Endothelial cell of umbilical vein (primary cell): ENCODE measurements around the gene ATP8B3. TPM values are rescaled to one million over a fixed set of nuclear protein-coding genes. Genes with fewer than 3 reads are reported as not detected.
"Not testable (repeated sequence)": the region's sequence is repeated elsewhere in the genome, so short reads cannot be mapped to it uniquely, and the experiment has no call there.

ENCODE experiments used
- BruUV-seq: library from RNA; stranded (reverse); fragments of 400-500 nt; replicated peaks from 2 replicates; lab custom pipeline; 2021; lab: Mats Ljungman, UMichigan
- CTCF ChIA-PET: fragments of 300-600, 350-600 bp; sonication (Branson Sonifier 250); formaldehyde crosslinking; loops from one replicate; lab custom pipeline; 2021; ENCODE audit warnings: antibody characterized with exemption, inconsistent platforms; lab: Charles Lee
- POLR2A ChIA-PET: fragments of 300-600, 350-600 bp; sonication (Branson Sonifier 250); formaldehyde crosslinking; loops from one replicate; lab custom pipeline; 2021; ENCODE audit warnings: antibody characterized with exemption, inconsistent platforms; lab: Charles Lee
- DNase-seq: peaks from one replicate; pipeline ENCODE4 v3.0.0-alpha.2; 2011; ENCODE audit warnings: low read depth, low spot score
- FAIRE-seq: peaks from 2 replicates; lab custom pipeline; 2011; peaks lifted over from hg19 to GRCh38; lab: Jason Lieb, UNC
- H2AFZ ChIP-seq: 2 replicates; pipeline ENCODE4 v1.6.0; 2012; ENCODE audit warnings: low read depth, low read length, control low read depth, inconsistent platforms
- H3K27ac ChIP-seq: 2 replicates; pipeline ENCODE4 v1.5.1; 2011; ENCODE audit warnings: low read depth, mild to moderate bottlenecking, control low read depth, low read length, moderate library complexity; ENCODE audit not compliant: insufficient read depth
- H3K27me3 ChIP-seq, 2 experiments: 2 replicates each; pipeline versions ENCODE4 v1.6.0 to v1.6.1; 2011; ENCODE audit warnings: low read length in 2 of 2, mixed read lengths in 1 of 2; ENCODE audit not compliant: control insufficient read depth in 2 of 2, insufficient read depth in 2 of 2
- H3K36me3 ChIP-seq, 2 experiments: 2 replicates in 1 of 2; 3 replicates in 1 of 2; pipeline ENCODE4 v1.5.1; 2011; ENCODE audit warnings: low read length in 2 of 2, mild to moderate bottlenecking in 1 of 2, moderate library complexity in 1 of 2; ENCODE audit not compliant: control insufficient read depth in 2 of 2, insufficient read depth in 2 of 2; ENCODE audit errors: extremely low read depth in 1 of 2
- H3K4me1 ChIP-seq: 3 replicates; pipeline ENCODE4 v1.5.1; 2011; ENCODE audit warnings: mild to moderate bottlenecking, low read length; ENCODE audit not compliant: control insufficient read depth, insufficient read depth; ENCODE audit errors: extremely low read depth
- H3K4me2 ChIP-seq: 2 replicates; pipeline ENCODE4 v1.6.1; 2011; ENCODE audit warnings: low read length, control low read depth, mixed read lengths; ENCODE audit not compliant: insufficient read depth
- H3K4me3 ChIP-seq, 3 experiments: fragments of 200-600 bp in 1 of 3; sonication (generic), shearing (Covaris generic) in 1 of 3; replicated peaks in 1 of 3; 2 replicates each; pipeline ENCODE4 v1.5.1; 2011 to 2016; ENCODE audit warnings: control low read depth in 3 of 3, low read length in 3 of 3, mild to moderate bottlenecking in 2 of 3, inconsistent platforms in 1 of 3, low read depth in 1 of 3, moderate library complexity in 1 of 3; ENCODE audit not compliant: insufficient read depth in 1 of 3
- H3K79me2 ChIP-seq: 2 replicates; pipeline ENCODE4 v1.6.0; 2012; ENCODE audit warnings: low read length, inconsistent platforms; ENCODE audit not compliant: control insufficient read depth, insufficient read depth
- H3K9ac ChIP-seq: replicated peaks from 2 replicates; pipeline ENCODE3; 2011; ENCODE audit warnings: low read length, control low read depth; ENCODE audit not compliant: insufficient read depth; ENCODE audit errors: extremely low read depth
- H3K9me1 ChIP-seq: replicated peaks from 3 replicates; pipeline ENCODE4 v1.6.0; 2011; ENCODE audit warnings: mild to moderate bottlenecking, low read length; ENCODE audit not compliant: control insufficient read depth, insufficient read depth; ENCODE audit errors: extremely low read depth
- H3K9me3 ChIP-seq: replicated peaks from 2 replicates; pipeline ENCODE4 v1.5.1; 2012; ENCODE audit warnings: low read length, inconsistent platforms; ENCODE audit not compliant: control insufficient read depth, insufficient read depth
- H4K20me1 ChIP-seq: replicated peaks from 2 replicates; pipeline ENCODE3; 2011; ENCODE audit warnings: mild to moderate bottlenecking, low read length; ENCODE audit not compliant: control insufficient read depth, insufficient read depth; ENCODE audit errors: extremely low read depth
- EZH2 ChIP-seq: IDR thresholded peaks from 2 replicates; pipeline ENCODE4 v1.6.1; 2012; ENCODE audit warnings: borderline replicate concordance, low read depth, mild to moderate bottlenecking, moderate library complexity, low read length, inconsistent platforms; ENCODE audit not compliant: severe bottlenecking
- FOS ChIP-seq: IDR thresholded peaks from 2 replicates; pipeline ENCODE4 v1.6.1; 2011; ENCODE audit warnings: mild to moderate bottlenecking, low read length, moderate library complexity, borderline replicate concordance; ENCODE audit not compliant: insufficient read depth
- GATA2 ChIP-seq: IDR thresholded peaks from 2 replicates; pipeline ENCODE4 v1.7.0; 2011; ENCODE audit warnings: low read depth, mild to moderate bottlenecking, moderate library complexity, mixed read lengths, low read length; ENCODE audit not compliant: insufficient read length, insufficient read depth
- JUN ChIP-seq: IDR thresholded peaks from 2 replicates; pipeline ENCODE4 v1.6.1; 2011; ENCODE audit warnings: borderline replicate concordance, low read depth; ENCODE audit not compliant: insufficient read length, insufficient read depth
- MYC ChIP-seq: IDR thresholded peaks from one replicate; pipeline ENCODE4 v1.6.1; 2011; ENCODE audit warnings: mild to moderate bottlenecking, low read depth, low read length
- POLR2A ChIP-seq: IDR thresholded peaks from 2 replicates; pipeline ENCODE4 v1.6.1; 2012; ENCODE audit warnings: low read depth, mild to moderate bottlenecking, control low read depth, low read length
- POLR2AphosphoS5 ChIP-seq: IDR thresholded peaks from 2 replicates; pipeline ENCODE4 v1.6.1; 2012; ENCODE audit warnings: low read depth, mild to moderate bottlenecking, control low read depth, low read length, moderate library complexity; ENCODE audit not compliant: insufficient read depth
- dilution Hi-C: fragments of 300-500 bp; cut with MboI; formaldehyde crosslinking; loops from one replicate; pipeline ENCODE4 v1.15.0; 2019; ENCODE audit warnings: low sequenced_read_pairs; ENCODE audit not compliant: extremely low pct_ligation_motif_present
- intact Hi-C: fragments of 100-400 bp; cut with micrococcal nuclease; formaldehyde crosslinking; loops from one replicate; pipeline ENCODE4 v1.10.0; 2022
- polyA plus RNA-seq, 4 experiments: library from polyadenylated mRNA; depleted of rRNA in 3 of 4; stranded (reverse) in 3 of 4; unstranded in 1 of 4; fragments of >200 nt; gene quantifications; 2 replicates each; pipeline versions ENCODE4 v1.2.1 to v1.2.3, GENCODE V29; 2011 to 2012; ENCODE audit warnings: missing spikeins in 1 of 4
- total RNA-seq: library from RNA; stranded (reverse); gene quantifications from 2 replicates; pipeline ENCODE4 v1.2.3, GENCODE V29; 2021
- TF ChIP-seq, protein P1 (sequence below), 2 donors: IDR thresholded peaks; 1 replicate in 1 of 2; 2 replicates in 1 of 2; pipeline ENCODE4 v1.5.1; 2011; ENCODE audit warnings: low read length in 2 of 2, mild to moderate bottlenecking in 2 of 2, moderate library complexity in 2 of 2, control low read depth in 1 of 2, inconsistent platforms in 1 of 2, low read depth in 1 of 2; ENCODE audit not compliant: insufficient read depth in 1 of 2; ENCODE audit errors: extremely low read depth in 1 of 2
- TF ChIP-seq, protein P2 (sequence below): IDR thresholded peaks from 2 replicates; pipeline ENCODE4 v1.6.1; 2011; ENCODE audit not compliant: insufficient read depth, insufficient read length

Gene ATP8B3
- total and polyA plus RNA-seq, 2 donors (not counting 3 experiments of a cell fraction or from before 2014, with no cell fraction given) = 1.1 to 7.3 TPM

DNA sequence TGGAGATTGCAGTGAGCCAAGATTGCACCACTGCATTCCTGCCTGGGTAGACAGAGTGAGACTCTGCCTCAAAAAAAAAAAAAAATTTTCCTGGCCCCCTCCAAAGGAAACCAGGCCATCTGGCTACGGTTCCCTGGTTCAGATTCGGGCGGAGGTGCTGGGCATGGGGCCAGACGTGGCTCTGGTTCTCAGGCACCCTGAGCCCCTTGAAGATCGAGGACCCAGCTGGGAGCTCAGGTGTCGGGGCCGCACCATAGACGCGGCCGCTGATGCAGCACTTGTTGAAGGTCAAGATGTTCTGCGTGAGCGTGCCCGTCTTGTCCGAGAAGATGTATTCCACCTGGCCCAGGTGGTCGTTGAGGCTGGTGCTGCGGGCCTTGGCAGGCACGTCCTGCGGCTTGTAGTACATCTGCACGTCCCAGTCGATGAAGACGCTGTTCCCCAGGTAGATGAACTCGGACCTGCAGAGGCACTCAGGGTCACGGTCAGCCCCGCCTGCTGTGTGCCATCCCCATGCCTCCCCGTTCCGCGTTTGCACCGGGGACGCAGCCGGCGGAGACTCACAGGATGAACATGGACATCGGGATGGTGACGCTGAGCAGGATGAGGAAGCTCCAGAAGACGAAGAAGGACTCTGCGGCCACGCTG lies 12.3 kb downstream of the ATP8B3 start:
- no peak for FAIRE-seq
- no peak overlapping the region for H3K9ac ChIP-seq
- no peak overlapping the region for H3K4me3 ChIP-seq
- CTCF ChIA-PET = interaction anchor here (1.0 to 3.4 kb wide), 3 partner anchors 17 to 253 kb away, joined by 3 to 18 read pairs (median 6); no protein-coding TSS in a partner anchor
- no peak overlapping the region for H3K27ac ChIP-seq
- no TSS peak for BruUV-seq
- no peaks in the 10 kb centered on the region for H3K9me3 ChIP-seq
- H2AFZ ChIP-seq = no peak overlapping the region
- no peaks in the 10 kb centered on the region for H4K20me1 ChIP-seq
- dilution Hi-C loops = no loop called here
- no peak overlapping the region for H3K4me2 ChIP-seq
- TF ChIP-seq POLR2A = no peak
- TF ChIP-seq POLR2AphosphoS5 = no peak
- no peak for TF ChIP-seq MYC
- no peak for TF ChIP-seq GATA2
- no peak for TF ChIP-seq EZH2
- TF ChIP-seq FOS = no peak
- TF ChIP-seq JUN = no peak
- TF ChIP-seq, protein P1, sequence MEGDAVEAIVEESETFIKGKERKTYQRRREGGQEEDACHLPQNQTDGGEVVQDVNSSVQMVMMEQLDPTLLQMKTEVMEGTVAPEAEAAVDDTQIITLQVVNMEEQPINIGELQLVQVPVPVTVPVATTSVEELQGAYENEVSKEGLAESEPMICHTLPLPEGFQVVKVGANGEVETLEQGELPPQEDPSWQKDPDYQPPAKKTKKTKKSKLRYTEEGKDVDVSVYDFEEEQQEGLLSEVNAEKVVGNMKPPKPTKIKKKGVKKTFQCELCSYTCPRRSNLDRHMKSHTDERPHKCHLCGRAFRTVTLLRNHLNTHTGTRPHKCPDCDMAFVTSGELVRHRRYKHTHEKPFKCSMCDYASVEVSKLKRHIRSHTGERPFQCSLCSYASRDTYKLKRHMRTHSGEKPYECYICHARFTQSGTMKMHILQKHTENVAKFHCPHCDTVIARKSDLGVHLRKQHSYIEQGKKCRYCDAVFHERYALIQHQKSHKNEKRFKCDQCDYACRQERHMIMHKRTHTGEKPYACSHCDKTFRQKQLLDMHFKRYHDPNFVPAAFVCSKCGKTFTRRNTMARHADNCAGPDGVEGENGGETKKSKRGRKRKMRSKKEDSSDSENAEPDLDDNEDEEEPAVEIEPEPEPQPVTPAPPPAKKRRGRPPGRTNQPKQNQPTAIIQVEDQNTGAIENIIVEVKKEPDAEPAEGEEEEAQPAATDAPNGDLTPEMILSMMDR (IDR thresholded peaks at IDR 0.05; ENCODE audit: extremely low read depth in 1 of 2, insufficient read depth in 1 of 2, low read depth in 1 of 2, low read length in 2 of 2) = no peak
- TF ChIP-seq, protein P2, sequence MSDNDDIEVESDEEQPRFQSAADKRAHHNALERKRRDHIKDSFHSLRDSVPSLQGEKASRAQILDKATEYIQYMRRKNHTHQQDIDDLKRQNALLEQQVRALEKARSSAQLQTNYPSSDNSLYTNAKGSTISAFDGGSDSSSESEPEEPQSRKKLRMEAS = no peak
- H3K79me2 ChIP-seq = no peaks in the 10 kb centered on the region
- H3K36me3 ChIP-seq = no peaks in the 10 kb centered on the region
- no peaks in the 10 kb centered on the region for H3K4me1 ChIP-seq
- intact Hi-C loops = loop anchor here (5.0 kb wide), 1 partner anchor 128 kb away; no protein-coding TSS in a partner anchor
- H3K9me1 ChIP-seq = no peaks in the 10 kb centered on the region
- DNase-seq = no peak
- H3K27me3 ChIP-seq = no peaks in the 10 kb centered on the region
- POLR2A ChIA-PET = no interaction called here

DNA sequence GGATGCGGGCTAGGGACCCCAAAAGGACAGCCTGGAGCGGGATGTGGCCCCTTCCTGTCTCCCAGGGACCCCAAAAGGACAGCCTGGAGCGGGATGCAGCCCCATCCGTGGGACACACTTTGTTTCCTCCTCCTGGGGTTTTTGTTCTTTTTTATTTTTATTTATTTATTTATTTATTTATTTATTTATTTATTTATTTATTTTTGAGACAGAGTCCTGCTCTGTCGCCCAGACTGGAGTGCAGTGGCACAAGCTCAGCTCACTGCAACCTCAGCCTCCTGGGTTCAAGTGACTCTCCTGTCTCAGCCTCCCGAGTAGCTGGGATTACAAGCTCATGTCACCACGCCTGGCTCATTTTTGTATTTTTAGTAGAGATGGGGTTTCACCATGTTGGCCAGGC lies 14.8 kb downstream of the ATP8B3 start:
- H3K9ac ChIP-seq, BruUV-seq, H3K27me3 ChIP-seq, POLR2A ChIA-PET, H4K20me1 ChIP-seq, H2AFZ ChIP-seq, FAIRE-seq, H3K79me2 ChIP-seq, H3K9me1 ChIP-seq, H3K4me1 ChIP-seq, H3K4me3 ChIP-seq, dilution Hi-C loops, H3K27ac ChIP-seq, H3K9me3 ChIP-seq, H3K36me3 ChIP-seq, DNase-seq, H3K4me2 ChIP-seq: not testable (repeated sequence)
- intact Hi-C loops = loop anchor here (5.0 kb wide), 1 partner anchor 125 kb away; no protein-coding TSS in a partner anchor
- CTCF ChIA-PET = interaction anchor here (0.8 to 6.6 kb wide), 9 partner anchors 8 to 251 kb away, joined by 3 to 75 read pairs (median 6); no protein-coding TSS in a partner anchor
